SKM-1 treated with dmso at 0.1 percent for 144 hours (cell line): ENCODE results near the gene FBLN2.
A peak's percentile ranks its signal among the peaks of the same experiment; 100 is the strongest.

Source experiments
- DNase-seq: peaks from one replicate; lab custom pipeline; 2025; ENCODE audit not compliant: unreplicated experiment; lab: John Stamatoyannopoulos, UW

FBLN2 gene

DNA sequence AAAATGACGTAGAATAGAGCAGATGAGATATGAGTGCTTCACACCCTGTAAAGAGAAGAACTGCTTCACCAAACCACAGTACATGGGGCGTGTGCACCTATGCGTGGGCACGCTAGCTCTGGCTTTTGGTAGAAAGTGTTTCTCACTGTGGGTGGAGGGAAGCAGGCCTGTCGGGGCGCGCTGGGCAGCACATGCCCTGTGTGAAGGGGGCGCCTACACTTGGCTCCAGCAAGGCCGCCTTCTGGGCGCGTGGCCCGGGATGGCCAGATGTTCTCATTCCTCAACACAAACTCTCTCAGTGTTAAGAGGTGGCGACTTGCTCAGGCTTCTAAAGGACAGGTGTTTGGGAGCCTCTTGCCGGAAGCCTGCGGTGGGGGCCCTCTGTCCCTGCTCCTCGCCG lies 90.0 kb downstream of the FBLN2 start:
- DNase-seq = no peak

DNA sequence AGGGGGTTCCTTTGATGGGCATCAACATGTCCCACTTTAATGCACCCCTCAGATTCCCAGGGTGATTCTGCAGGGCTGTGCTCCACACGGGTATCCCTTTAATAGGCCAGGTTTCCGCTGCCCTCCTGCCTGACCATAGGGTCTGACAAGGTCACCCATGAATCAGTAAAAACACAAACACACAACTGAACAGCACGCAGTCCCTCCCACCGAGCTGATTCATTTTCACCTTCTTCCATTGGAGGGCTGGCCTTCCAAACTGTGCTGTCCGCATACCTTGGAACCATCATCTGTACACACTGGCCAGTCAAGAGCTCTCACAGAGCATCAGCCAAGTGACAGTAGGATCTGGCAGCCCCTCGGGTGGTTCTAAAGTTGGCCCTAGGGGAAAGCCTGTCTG lies 93.7 kb downstream of the FBLN2 start:
- DNase-seq = no peak

GRCh38 chr3:13644341-13645117 lies 95.6 kb downstream of the FBLN2 start:
- no peak for DNase-seq

GRCh38 chr3:13645801-13646637 lies 97.1 kb downstream of the FBLN2 start:
- no peak for DNase-seq

GRCh38 chr3:13647298-13648059 lies 98.6 kb downstream of the FBLN2 start:
- peak; percentile 34 for DNase-seq

GRCh38 chr3:13648060-13649001 lies 99.4 kb downstream of the FBLN2 start:
- peak; percentile 62 for DNase-seq

DNA sequence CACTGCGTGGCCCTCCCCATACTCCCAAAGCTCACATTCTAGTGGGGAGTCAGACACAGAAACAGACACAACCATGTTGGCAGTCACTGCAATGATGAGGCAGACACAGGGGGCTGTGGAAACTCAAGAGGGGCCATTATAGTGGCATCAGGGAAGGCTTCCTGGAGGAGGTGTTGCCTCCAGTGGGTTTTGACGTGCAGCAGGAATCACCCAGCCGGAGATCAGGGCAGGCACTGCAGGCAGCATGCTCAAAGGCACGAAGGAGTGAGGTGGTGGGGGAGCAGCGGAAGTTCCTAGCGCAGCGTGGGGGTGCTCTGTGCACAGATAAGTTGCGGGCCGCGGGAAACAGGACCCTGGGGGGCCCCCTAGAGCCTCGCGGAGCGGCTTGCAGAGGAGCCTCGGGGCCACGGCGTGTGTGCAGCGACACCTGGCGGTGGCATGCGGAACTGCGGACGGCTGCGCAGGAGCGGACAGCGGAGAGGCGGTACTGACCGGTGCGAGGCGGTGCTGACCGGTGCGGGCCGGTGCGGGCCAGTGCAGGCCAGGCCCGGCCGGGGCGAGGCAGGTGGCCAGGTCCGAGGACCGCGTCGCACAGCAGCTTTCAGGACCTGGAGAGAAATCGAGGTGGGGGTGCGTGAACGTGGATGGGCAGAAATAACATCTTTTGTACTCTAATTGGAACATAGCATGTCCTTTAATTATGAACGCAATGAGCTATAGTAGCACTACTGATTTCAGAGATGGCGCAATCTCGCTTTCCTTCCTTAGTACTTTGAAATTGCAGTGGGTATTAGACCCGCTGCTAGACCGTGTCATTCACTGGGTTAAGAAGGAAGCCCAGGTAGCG lies 101.5 kb downstream of the FBLN2 start:
- DNase-seq = peak; percentile 67

GRCh38 chr3:13651057-13651400 lies 102.1 kb downstream of the FBLN2 start:
- DNase-seq = no peak

- no peak for DNase-seq
These were observed 103.0 kb downstream of the FBLN2 start for GRCh38 chr3:13651775-13652428.

DNA sequence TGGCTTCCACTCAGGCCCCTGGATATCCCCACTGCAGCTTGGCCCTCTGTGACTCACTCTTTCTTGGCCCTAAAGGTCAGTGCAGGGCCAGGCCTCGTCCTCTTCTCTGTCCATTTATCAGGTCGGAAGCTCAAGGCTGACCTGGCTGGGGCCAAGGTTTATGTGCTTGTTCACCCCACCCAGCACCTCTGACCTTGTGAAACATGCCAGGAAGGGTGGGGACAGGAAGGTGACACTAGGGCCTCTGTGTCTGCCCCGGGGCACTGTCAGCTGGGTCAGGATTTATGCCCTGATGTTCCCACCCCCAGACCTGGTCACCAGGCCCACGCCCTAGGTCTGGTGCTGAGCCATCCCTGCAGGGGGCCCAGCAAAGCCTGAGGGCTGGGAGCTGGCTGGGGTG lies 103.8 kb downstream of the FBLN2 start:
- no peak for DNase-seq

GRCh38 chr3:13653631-13654279 lies 104.8 kb downstream of the FBLN2 start:
- no peak for DNase-seq

DNA sequence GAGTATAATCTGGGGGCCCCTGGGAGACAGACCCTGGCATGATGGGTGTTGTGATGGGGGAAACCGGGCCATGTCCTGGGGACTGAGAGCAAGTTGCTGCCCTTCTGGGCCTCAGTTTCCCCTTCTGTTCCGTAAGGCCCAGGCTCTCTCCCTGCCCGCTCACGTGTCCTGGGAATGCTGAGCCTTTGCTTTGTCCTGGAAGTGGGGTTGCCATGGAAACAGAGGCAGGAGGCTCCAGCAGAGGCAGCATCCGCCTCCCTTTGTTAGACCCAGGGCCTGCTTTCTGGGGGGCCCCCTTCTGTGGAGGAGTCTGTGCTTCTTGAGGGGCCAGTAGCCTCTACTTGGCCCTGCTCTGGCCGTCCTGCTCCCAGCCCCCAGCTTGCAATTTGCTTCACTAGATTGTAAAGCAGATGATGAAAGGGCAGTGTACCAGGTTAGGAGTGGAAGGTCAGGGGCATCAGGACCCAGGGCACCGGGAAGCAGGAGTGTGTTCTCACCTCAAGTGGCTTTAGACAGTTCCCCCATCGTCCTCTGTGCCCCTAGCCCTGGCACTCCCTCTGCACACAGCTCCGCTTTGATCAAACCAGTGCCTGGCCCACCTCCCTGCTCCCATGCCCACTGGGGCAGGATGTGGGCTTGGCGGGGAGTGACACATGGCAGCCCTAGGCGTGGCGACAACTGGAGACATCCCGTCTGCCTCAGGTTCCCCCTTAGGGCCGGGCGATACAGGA lies 105.6 kb downstream of the FBLN2 start:
- no peak for DNase-seq

- no peak for DNase-seq
These were observed 106.4 kb downstream of the FBLN2 start for GRCh38 chr3:13655061-13655913.

GRCh38 chr3:13656584-13657301 lies 107.8 kb downstream of the FBLN2 start:
- no peak for DNase-seq

DNA sequence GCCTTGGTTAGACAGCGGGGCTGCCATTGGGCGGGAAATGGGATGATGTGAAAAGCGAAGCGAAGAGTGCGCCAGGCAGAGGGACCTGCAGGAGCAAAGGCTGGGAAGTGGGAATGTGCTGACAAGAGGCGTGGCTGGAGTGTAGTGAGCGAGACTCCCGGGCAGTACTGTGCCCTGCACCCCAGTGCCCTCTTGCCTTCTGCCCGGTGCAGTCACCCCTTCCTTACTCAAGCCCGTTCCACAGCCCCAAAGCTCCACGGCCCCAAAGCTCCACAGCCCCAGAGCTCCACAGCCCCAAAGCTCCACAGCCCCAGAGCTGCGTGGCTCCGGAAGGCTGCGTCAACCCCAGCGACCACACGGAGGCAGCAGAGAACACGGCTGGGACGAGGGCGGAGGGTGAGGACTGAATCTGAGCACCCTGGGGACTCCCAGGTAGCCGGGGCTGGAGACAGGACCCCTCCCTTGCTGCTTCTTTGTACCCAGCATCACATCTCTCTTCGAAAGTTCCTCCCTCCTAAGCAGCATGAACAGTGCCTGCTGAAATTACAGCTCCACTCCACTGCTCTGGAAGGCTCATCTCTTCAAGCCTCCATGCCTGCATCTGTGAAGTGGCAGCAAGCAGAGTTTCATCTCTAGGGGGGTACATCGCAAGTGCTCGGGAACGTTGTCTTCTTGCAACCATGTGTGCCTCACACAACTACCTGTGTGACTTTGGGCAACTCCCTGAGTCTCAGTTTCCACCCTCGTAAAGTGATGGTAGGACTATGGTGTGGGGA lies 108.9 kb downstream of the FBLN2 start:
- peak; percentile 36 for DNase-seq

DNA sequence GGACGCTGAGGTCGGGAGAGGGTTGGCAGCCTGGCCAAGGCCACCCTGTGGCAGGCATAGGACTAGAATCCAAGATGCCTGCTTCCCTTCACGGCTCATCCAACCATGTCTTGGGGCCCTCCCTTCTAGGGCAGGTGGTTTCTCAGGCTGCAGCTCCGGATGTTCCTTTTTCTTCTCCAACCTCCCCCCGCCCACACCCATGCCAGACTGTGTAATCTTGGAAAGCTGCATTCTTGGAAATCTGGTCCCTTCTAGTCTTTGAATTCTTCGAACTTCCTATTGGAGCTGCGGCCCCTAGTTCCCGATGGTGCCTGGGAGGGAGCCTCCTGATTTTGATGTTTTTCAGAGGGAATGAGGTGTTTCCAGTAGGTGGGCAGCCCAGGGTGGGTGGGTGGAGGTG lies 109.8 kb downstream of the FBLN2 start:
- DNase-seq = no peak
